GM19455 (cell line): ENCODE data around the gene PGLYRP4.

Experiments
- ATAC-seq: cut with Tn5 transposase; IDR thresholded peaks from one replicate; pipeline ENCODE4 v1.9.1; 2021; ENCODE audit not compliant: unreplicated experiment

The PGLYRP4 gene

GRCh38 chr1:153375511-153375910 is 26.9 kb upstream of the PGLYRP4 start, which contains the start of gene S100A12:
Gene S100A12 (minus strand): TSS chr1:153375621. CDS start chr1:153374592, 1,029 bp downstream.
- no peak for ATAC-seq

- no peak for ATAC-seq
Measured at GRCh38 chr1:153374071-153374470, 25.4 kb upstream of the PGLYRP4 start.

- ATAC-seq, result no peak
Measured at GRCh38 chr1:153372571-153372970, 23.9 kb upstream of the PGLYRP4 start.

GRCh38 chr1:153371231-153371630 is 22.6 kb upstream of the PGLYRP4 start:
- ATAC-seq, result no peak

GRCh38 chr1:153370146-153370545 is 21.5 kb upstream of the PGLYRP4 start:
- no peak for ATAC-seq

- no peak for ATAC-seq
Measured at GRCh38 chr1:153368495-153368894, 19.9 kb upstream of the PGLYRP4 start.

GRCh38 chr1:153367090-153367489 is 18.4 kb upstream of the PGLYRP4 start:
- no peak for ATAC-seq

GRCh38 chr1:153366261-153366660 is 17.6 kb upstream of the PGLYRP4 start:
- ATAC-seq, result no peak

GRCh38 chr1:153365696-153366095 is 17.1 kb upstream of the PGLYRP4 start:
- no peak for ATAC-seq

- no peak for ATAC-seq
Measured at GRCh38 chr1:153364766-153365666, 16.4 kb upstream of the PGLYRP4 start.

GRCh38 chr1:153364156-153364555 is 15.5 kb upstream of the PGLYRP4 start:
- no peak for ATAC-seq

GRCh38 chr1:153363641-153364040 is 15.0 kb upstream of the PGLYRP4 start:
- no peak for ATAC-seq

- no peak for ATAC-seq
Measured at GRCh38 chr1:153362187-153362775, 13.6 kb upstream of the PGLYRP4 start.

- ATAC-seq, result no peak
Measured at GRCh38 chr1:153361480-153362109, 13.0 kb upstream of the PGLYRP4 start.

- ATAC-seq, result no peak
Measured at GRCh38 chr1:153360592-153361479, 12.2 kb upstream of the PGLYRP4 start.

- ATAC-seq, result no peak
Measured at GRCh38 chr1:153360190-153360589, 11.5 kb upstream of the PGLYRP4 start.

- ATAC-seq, result no peak
Measured at GRCh38 chr1:153359241-153359640, 10.6 kb upstream of the PGLYRP4 start.

- ATAC-seq, result no peak
Measured at GRCh38 chr1:153358691-153358975, 10.0 kb upstream of the PGLYRP4 start.

- no peak for ATAC-seq
Measured at GRCh38 chr1:153357853-153358690, 9.4 kb upstream of the PGLYRP4 start, which contains the start of gene S100A9. Gene S100A9 (plus strand): TSS chr1:153357854. CDS start chr1:153358284, 430 bp downstream.
